ENCODE results near the gene EIF4H. TPM values are rescaled to one million over a fixed set of nuclear protein-coding genes. Genes with fewer than 3 reads are reported as not detected.

The EIF4H gene
- total RNA-seq, 1 experiment from 2014 or later: 453 TPM

DNA sequence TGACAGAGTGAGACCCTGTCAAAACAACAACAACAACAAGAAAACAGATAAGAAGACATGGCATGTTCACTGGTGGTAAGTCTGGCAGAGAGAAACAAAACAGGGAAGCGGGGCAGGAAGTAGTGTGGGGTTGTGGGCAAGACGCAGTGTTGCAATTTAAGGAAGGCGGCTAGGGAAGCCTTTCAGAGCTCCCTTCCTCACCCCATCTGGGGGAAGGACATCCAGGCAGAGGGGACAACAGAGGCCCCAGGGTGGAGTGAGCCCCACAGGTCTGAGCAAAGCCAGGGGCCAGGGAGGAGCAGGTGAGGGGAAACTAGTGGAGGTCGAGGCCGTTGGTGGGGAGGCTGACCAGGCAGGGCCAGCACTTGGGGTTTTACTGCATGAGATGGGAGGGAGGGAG, 52.5 kb downstream of the EIF4H start:
- no TSS peak for BruUV-seq (replicated peaks)
- Histone ChIP-seq H3K4me1 (ENCODE audit: insufficient read depth, low read length, poor library complexity, severe bottlenecking) (no peaks in the 10 kb centered on the region), H3K27ac (ENCODE audit: low read depth, low read length, poor library complexity, severe bottlenecking) (no peak overlapping the region), H3K27me3 (replicated peaks; ENCODE audit: insufficient read depth, low read depth, low read length, poor library complexity) (no peaks in the 10 kb centered on the region), H3K9me3 (ENCODE audit: low read depth, low read length, poor library complexity, severe bottlenecking) (no peaks in the 10 kb centered on the region), H3K4me3 (ENCODE audit: low read depth, low read length, poor library complexity, severe bottlenecking) (no peak overlapping the region), H3K36me3 (ENCODE audit: insufficient read depth, low read length, poor library complexity, severe bottlenecking) (peaks cover 24% of the 10 kb centered on the region)
- intact Hi-C loops (cut with micrococcal nuclease; ENCODE audit: unreplicated experiment): no loop called here
- TF ChIP-seq EZH2 (IDR thresholded peaks at IDR 0.05; ENCODE audit: borderline replicate concordance, low read depth, low read length, poor library complexity, severe bottlenecking): no peak
- TF ChIP-seq, protein P1, sequence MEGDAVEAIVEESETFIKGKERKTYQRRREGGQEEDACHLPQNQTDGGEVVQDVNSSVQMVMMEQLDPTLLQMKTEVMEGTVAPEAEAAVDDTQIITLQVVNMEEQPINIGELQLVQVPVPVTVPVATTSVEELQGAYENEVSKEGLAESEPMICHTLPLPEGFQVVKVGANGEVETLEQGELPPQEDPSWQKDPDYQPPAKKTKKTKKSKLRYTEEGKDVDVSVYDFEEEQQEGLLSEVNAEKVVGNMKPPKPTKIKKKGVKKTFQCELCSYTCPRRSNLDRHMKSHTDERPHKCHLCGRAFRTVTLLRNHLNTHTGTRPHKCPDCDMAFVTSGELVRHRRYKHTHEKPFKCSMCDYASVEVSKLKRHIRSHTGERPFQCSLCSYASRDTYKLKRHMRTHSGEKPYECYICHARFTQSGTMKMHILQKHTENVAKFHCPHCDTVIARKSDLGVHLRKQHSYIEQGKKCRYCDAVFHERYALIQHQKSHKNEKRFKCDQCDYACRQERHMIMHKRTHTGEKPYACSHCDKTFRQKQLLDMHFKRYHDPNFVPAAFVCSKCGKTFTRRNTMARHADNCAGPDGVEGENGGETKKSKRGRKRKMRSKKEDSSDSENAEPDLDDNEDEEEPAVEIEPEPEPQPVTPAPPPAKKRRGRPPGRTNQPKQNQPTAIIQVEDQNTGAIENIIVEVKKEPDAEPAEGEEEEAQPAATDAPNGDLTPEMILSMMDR (conservative IDR thresholded peaks at IDR 0.05; ENCODE audit: low read depth, low read length): no peak
- DNase-seq (ENCODE audit: low spot score): no peak
- POLR2A ChIA-PET (ENCODE audit: low non-redundant PET): no interaction called here
- CTCF ChIA-PET: no interaction called here

DNA sequence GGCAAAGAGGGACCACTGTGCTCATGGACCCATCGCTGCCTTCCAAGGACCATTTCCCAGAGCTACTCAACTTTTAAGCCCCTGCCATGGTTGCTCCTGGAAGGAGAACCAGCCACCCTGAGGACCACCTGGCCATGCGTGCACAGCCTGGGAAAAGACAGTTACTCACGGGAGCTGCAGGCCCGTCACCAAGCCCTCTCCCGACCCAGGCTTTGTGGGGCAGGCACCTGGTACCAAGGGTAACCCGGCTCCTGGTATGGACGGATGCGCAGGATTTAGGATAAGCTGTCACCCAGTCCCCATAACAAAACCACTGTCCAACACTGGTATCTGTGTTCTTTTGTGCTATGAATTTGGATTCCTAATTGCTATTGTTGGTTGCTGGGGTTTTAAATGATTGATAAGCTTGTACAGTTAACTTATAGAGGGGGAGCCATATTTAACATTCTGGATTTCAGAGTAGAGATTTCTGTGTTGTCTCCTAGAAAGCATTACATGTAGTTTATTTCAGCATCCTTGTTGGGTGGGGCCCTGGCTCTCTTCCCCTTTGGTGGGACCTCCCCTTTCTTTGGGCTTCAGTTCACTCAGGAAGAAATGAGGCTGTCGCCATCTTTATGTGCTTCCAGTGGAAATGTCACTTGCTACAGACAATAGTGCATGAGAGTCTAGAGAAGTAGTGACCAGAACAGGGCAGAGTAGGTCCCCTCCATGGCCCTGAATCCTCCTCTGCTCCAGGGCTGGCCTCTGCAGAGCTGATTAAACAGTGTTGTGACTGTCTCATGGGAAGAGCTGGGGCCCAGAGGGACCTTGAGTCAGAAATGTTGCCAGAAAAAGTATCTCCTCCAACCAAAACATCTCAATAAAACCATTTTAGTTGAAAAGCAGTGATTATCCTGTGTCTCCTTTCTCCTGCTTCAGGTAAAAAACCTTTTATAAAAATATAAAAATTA, 55.1 kb downstream of the EIF4H start:
- H3K9me3 ChIP-seq (ENCODE audit: low read depth, low read length, poor library complexity, severe bottlenecking): no peaks in the 10 kb centered on the region
- H3K27me3 ChIP-seq (replicated peaks; ENCODE audit: insufficient read depth, low read depth, low read length, poor library complexity): no peaks in the 10 kb centered on the region
- DNase-seq (ENCODE audit: low spot score): no peak
- intact Hi-C loops (cut with micrococcal nuclease; ENCODE audit: unreplicated experiment): no loop called here
- H3K27ac ChIP-seq (ENCODE audit: low read depth, low read length, poor library complexity, severe bottlenecking): no peak overlapping the region
- CTCF ChIA-PET: no interaction called here
- POLR2A ChIA-PET (ENCODE audit: low non-redundant PET): no interaction called here
- no peak overlapping the region for H3K4me3 ChIP-seq (ENCODE audit: low read depth, low read length, poor library complexity, severe bottlenecking)
- no peaks in the 10 kb centered on the region for H3K4me1 ChIP-seq (ENCODE audit: insufficient read depth, low read length, poor library complexity, severe bottlenecking)
- TF ChIP-seq EZH2 (IDR thresholded peaks at IDR 0.05; ENCODE audit: borderline replicate concordance, low read depth, low read length, poor library complexity, severe bottlenecking): no peak
- TF ChIP-seq, protein P1 (conservative IDR thresholded peaks at IDR 0.05; ENCODE audit: low read depth, low read length): no peak
- peaks cover 41% of the 10 kb centered on the region for H3K36me3 ChIP-seq (ENCODE audit: insufficient read depth, low read length, poor library complexity, severe bottlenecking)
- BruUV-seq (replicated peaks): no TSS peak

DNA sequence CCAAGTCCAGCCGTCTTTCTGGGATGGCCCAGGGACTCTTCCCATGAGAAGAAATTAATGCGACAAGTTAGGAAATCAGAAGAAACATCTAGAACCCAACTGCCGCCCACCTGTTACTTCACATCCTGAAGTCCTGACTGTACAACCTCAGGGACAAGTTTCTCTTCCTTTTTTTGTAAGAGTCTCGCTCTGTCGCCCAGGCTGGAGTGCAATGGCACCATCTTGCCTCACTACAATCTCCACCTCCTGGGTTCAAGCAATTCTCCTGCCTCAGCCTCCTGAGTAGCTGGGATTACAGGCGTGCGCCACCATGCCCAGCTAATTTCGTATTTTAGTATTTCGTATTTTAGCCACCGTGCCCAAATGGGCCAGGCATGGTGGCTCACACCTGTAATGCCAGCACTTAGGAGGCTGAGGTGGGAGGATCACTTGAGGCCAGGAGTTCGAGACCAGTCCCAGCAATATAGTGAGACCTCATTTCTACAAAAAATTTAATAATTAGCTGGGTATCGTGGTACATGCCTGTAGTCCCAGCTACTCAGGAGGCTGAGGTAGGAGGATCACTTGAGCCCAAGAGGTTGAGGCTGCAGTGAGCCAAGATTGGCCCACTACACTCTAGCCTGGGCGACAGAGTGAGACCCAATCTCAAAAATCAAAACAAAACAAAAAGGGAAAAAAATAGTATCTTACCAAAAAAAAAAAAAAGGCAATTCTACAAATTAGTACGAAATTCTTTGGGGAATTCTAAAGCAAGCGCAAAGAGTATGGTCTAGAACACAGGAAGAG, 56.5 kb downstream of the EIF4H start:
- Histone ChIP-seq H3K27ac (ENCODE audit: low read depth, low read length, poor library complexity, severe bottlenecking) (no peak overlapping the region), H3K4me1 (ENCODE audit: insufficient read depth, low read length, poor library complexity, severe bottlenecking) (no peaks in the 10 kb centered on the region), H3K9me3 (ENCODE audit: low read depth, low read length, poor library complexity, severe bottlenecking) (no peaks in the 10 kb centered on the region), H3K4me3 (ENCODE audit: low read depth, low read length, poor library complexity, severe bottlenecking) (no peak overlapping the region), H3K27me3 (replicated peaks; ENCODE audit: insufficient read depth, low read depth, low read length, poor library complexity) (no peaks in the 10 kb centered on the region), H3K36me3 (ENCODE audit: insufficient read depth, low read length, poor library complexity, severe bottlenecking) (peaks cover 53% of the 10 kb centered on the region)
- no peak for DNase-seq (ENCODE audit: low spot score)
- no TSS peak for BruUV-seq (replicated peaks)
- intact Hi-C loops (cut with micrococcal nuclease; ENCODE audit: unreplicated experiment): no loop called here
- ChIA-PET CTCF (no interaction called here), POLR2A (ENCODE audit: low non-redundant PET) (no interaction called here)
- TF ChIP-seq, protein P1 (conservative IDR thresholded peaks at IDR 0.05; ENCODE audit: low read depth, low read length): no peak
- no peak for TF ChIP-seq EZH2 (IDR thresholded peaks at IDR 0.05; ENCODE audit: borderline replicate concordance, low read depth, low read length, poor library complexity, severe bottlenecking)

All from A673 (cell line).